ENCODE results near the gene UBE2E1. TPM values are rescaled to one million over a fixed set of nuclear protein-coding genes. Genes with fewer than 3 reads are reported as not detected.

Gene UBE2E1
- total and polyA plus RNA-seq, 4 donors = 6.6 to 31.8 (median 25.4) TPM

DNA sequence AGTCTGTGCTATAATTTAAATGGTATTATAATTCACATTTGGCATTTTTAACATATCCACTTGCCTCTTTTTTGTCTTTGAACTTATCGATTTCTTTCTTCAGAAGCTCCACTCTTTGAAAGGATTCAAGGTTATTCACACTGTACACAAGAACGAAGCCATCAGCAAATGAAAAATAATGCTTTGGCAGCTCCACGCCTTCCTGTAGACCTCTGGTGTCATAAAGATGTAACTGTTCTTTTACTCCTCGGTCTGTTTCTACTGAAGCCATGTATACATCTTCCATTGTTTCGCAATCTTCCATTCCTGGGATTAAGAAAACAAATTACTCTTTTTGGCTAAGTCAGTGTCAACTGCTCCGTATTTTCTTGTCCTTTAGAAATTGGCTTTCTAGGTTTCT is 95.0 kb downstream of the UBE2E1 start:
- WGBS = 86% methylated on average over 6 of the region's 6 CpGs
- no peaks in the 10 kb centered on the region for H3K4me1 ChIP-seq (ENCODE audit: control insufficient read depth in 4 of 4, insufficient read depth in 4 of 4, low read length in 3 of 4)
- no peak overlapping the region for H3K27ac ChIP-seq (ENCODE audit: low read depth in 1 of 2, low read length in 2 of 2)
- peaks cover 3 to 26% (median 18%) of the 10 kb centered on the region in 4 donors for H3K36me3 ChIP-seq (ENCODE audit: control insufficient read depth in 4 of 4, insufficient read depth in 3 of 4, low read depth in 1 of 4, low read length in 3 of 4)
- no peak for TF ChIP-seq RXRA (IDR thresholded peaks at IDR 0.05)
- peak in 1 of 2 donors; percentile 5 for TF ChIP-seq RAD21 (IDR thresholded peaks at IDR 0.05)
- no peaks in the 10 kb centered on the region for H3K27me3 ChIP-seq (ENCODE audit: control insufficient read depth in 4 of 4, insufficient read depth in 4 of 4, low read length in 3 of 4)
- H3K4me3 ChIP-seq (ENCODE audit: low read depth in 1 of 3, low read length in 3 of 3) = no peak overlapping the region
- no peak for DNase-seq (ENCODE audit: low spot score)
- no peak overlapping the region for H3K9ac ChIP-seq (ENCODE audit: low read depth in 1 of 2, low read length in 2 of 2)
- no peaks in the 10 kb centered on the region for H3K9me3 ChIP-seq (ENCODE audit: control insufficient read depth in 4 of 4, low read length in 3 of 4)

GRCh38 chr3:23904545-23904944 is 98.8 kb downstream of the UBE2E1 start:
- no peak overlapping the region for H3K4me3 ChIP-seq (ENCODE audit: low read depth in 1 of 3, low read length in 3 of 3)
- no peak overlapping the region for H3K27ac ChIP-seq (ENCODE audit: low read depth in 1 of 2, low read length in 2 of 2)
- no peak overlapping the region for H3K9ac ChIP-seq (ENCODE audit: low read depth in 1 of 2, low read length in 2 of 2)
- H3K27me3 ChIP-seq (ENCODE audit: control insufficient read depth in 4 of 4, insufficient read depth in 4 of 4, low read length in 3 of 4) = no peaks in the 10 kb centered on the region
- no peaks in the 10 kb centered on the region for H3K9me3 ChIP-seq (ENCODE audit: control insufficient read depth in 4 of 4, low read length in 3 of 4)
- H3K36me3 ChIP-seq (ENCODE audit: control insufficient read depth in 4 of 4, insufficient read depth in 3 of 4, low read depth in 1 of 4, low read length in 3 of 4) = peaks cover 2 to 20% (median 13%) of the 10 kb centered on the region in 4 donors
- H3K4me1 ChIP-seq (ENCODE audit: control insufficient read depth in 4 of 4, insufficient read depth in 4 of 4, low read length in 3 of 4) = no peaks in the 10 kb centered on the region
- TF ChIP-seq, protein P1, sequence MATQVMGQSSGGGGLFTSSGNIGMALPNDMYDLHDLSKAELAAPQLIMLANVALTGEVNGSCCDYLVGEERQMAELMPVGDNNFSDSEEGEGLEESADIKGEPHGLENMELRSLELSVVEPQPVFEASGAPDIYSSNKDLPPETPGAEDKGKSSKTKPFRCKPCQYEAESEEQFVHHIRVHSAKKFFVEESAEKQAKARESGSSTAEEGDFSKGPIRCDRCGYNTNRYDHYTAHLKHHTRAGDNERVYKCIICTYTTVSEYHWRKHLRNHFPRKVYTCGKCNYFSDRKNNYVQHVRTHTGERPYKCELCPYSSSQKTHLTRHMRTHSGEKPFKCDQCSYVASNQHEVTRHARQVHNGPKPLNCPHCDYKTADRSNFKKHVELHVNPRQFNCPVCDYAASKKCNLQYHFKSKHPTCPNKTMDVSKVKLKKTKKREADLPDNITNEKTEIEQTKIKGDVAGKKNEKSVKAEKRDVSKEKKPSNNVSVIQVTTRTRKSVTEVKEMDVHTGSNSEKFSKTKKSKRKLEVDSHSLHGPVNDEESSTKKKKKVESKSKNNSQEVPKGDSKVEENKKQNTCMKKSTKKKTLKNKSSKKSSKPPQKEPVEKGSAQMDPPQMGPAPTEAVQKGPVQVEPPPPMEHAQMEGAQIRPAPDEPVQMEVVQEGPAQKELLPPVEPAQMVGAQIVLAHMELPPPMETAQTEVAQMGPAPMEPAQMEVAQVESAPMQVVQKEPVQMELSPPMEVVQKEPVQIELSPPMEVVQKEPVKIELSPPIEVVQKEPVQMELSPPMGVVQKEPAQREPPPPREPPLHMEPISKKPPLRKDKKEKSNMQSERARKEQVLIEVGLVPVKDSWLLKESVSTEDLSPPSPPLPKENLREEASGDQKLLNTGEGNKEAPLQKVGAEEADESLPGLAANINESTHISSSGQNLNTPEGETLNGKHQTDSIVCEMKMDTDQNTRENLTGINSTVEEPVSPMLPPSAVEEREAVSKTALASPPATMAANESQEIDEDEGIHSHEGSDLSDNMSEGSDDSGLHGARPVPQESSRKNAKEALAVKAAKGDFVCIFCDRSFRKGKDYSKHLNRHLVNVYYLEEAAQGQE (IDR thresholded peaks at IDR 0.05) = no peak
- TF ChIP-seq NR2F2 (IDR thresholded peaks at IDR 0.05) = no peak
- no peak for TF ChIP-seq FOXA2 (IDR thresholded peaks at IDR 0.05)
- TF ChIP-seq SP1 (IDR thresholded peaks at IDR 0.05) = no peak
- TF ChIP-seq JUND (IDR thresholded peaks at IDR 0.05) = no peak
- no peak for TF ChIP-seq RXRA (IDR thresholded peaks at IDR 0.05)
- no peak for TF ChIP-seq FOXA1 (IDR thresholded peaks at IDR 0.05)
- no peak for TF ChIP-seq GABPA (IDR thresholded peaks at IDR 0.05 in 1 of 2, conservative IDR thresholded peaks at IDR 0.05 in 1 of 2)
- no peak for TF ChIP-seq HNF4A (conservative IDR thresholded peaks at IDR 0.05)
- TF ChIP-seq HNF4G (IDR thresholded peaks at IDR 0.05) = no peak
- no peak for TF ChIP-seq EGR1 (IDR thresholded peaks at IDR 0.05; ENCODE audit: low read depth in 2 of 2)
- TF ChIP-seq ATF3 (IDR thresholded peaks at IDR 0.05) = no peak
- no peak for TF ChIP-seq ZBTB33 (IDR thresholded peaks at IDR 0.05)
- TF ChIP-seq CTCF (IDR thresholded peaks at IDR 0.05; ENCODE audit: low read depth, low read length, missing input control) = no peak
- TF ChIP-seq RAD21 (IDR thresholded peaks at IDR 0.05) = no peak
- TF ChIP-seq, protein P2, sequence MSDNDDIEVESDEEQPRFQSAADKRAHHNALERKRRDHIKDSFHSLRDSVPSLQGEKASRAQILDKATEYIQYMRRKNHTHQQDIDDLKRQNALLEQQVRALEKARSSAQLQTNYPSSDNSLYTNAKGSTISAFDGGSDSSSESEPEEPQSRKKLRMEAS (IDR thresholded peaks at IDR 0.05) = no peak
- no peak for TF ChIP-seq TAF1 (conservative IDR thresholded peaks at IDR 0.05)
- no peak for TF ChIP-seq YY1 (IDR thresholded peaks at IDR 0.05)
- no peak for DNase-seq (ENCODE audit: low spot score)

Measured in liver (tissue), 9 donors.